Stimulated activated CD4-positive, alpha-beta T cell treated with anti-CD3 and anti-CD28 coated beads, TNF-alpha, amount 100 ng/mL, for 4 hours (primary cell): ENCODE results near the gene UVRAG.
"Not testable (repeated sequence)": the region's sequence is repeated elsewhere in the genome, so short reads cannot be mapped to it uniquely, and the experiment has no call there.

Experiments used
- DNase-seq, 3 experiments: peaks; one replicate each; pipeline ENCODE4 v3.0.0-alpha.2; 2020; ENCODE audit warnings: low read depth in 3 of 3

The UVRAG gene

DNA sequence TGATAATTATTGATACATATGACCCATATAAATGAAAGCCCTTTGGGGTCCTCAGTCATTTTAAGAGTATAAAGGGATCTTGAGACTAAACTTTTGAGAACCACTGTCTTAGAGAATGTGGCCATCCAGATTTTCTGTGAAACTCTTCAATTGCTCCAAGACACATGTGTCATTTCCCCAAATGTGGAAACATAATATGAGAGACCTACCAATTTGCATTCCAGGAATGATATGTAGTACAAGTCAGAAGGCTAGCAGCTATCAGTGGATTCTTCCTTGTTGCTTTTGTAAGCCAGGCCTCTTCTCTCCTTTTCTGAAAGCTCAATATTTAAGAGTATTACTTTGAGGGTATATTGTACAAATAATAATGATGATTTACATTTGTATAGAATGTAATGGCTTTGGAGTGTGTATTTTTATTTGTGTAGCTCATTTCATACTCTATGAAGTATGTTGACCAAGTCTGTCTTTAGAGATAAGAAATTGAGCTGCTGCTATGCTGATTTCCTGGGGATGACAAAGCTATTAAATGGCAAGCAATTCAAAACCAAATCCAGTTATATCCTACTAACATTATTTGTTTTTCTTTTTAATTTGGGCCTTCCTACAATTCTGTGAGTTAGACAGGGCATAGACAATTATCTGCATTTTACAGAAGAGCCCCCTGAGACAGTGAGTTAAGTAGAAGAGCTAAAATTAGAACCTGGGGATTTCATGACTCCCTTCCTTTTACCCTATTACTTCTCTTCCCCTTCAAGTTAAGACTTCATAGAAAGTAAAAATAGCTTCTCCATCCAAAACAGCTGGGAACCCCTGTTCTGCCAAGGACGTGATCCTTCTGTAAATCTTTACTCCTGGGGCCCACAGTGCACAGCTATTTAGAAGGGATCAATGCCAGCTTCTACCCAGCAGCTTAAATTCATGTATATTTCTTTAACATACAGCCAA lies 259.4 kb downstream of the UVRAG start:
- DNase-seq = no peak

DNA sequence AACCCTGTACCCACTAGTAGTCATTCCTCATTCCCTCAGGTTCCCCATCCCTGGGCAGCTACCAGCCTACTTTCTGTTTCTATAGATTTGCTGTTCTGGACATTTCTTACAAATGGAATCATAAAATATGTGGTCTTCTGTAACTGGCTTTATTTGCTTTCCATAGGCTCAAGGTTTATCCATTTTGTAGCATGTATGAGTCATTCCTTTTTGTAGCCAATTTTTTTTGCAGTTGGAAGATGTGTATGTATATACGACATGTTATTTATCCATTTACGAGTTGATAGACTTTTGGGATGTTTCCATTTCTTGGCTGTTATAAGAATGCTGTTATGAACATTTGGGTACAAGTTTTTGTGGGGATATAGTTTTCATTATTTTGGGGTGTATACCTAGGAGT lies 260.7 kb downstream of the UVRAG start:
- no peak for DNase-seq

DNA sequence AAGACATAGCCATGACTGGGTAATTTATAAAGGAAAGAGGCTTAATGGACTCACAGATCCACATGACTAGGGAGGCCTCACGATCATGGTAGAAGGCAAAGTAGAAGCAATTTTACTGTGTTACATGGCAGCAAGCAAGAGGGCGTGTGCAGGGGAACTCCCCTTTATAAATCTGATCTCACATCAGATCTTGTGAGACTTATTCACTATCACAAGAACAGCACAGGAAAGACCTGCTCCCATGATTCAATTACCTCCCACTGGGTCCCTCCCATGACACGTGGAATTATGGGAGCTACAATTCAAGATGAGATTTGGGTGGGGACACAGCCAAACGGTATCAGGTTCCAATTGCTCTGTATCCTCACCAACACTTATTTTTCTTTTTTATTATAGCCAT lies 261.2 kb downstream of the UVRAG start:
- not testable (repeated sequence) for DNase-seq

DNA sequence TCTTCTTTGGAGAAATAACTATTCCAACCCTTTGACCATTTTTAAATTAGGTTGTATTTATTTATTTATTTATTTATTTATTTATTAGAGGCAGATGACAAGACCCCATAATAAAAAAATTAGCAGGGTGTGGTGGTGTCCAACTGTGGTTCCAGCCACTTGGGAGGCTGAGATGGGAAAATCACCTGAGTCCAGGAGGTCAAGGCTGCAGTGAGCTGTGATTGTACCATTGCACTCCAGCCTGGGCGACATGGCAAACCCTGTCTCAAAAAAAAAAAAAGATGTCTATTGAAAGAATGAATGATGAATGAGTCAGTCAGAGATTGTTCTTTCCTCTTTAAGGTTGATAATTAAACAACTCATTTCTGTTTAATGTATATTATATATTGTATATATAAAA lies 261.7 kb downstream of the UVRAG start:
- no peak for DNase-seq

DNA sequence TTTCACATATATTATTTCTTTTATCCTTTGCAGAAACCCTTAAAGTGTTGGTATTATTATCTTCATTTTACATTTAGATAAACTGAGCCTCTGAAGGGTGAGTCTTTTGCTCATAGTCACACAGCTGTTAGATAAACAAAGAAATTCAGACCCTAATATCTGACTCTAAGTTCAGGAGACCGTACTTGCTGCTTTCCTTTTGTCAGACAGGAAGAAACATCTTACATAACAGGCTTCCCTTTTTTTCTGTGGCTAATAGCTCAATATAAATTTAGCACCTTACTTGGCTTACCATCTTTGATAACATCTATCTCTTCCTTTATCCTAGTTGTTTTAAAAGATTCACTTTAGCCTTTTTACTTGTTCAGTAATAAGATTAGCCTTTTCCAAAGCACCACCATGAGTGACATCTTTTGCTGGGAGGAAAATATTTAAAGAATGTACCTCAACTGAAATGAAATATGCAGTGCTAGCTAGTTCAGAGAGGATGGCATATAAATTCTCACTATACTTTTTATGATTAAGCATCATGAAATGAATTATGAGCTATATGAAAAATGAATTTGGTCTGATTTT lies 262.7 kb downstream of the UVRAG start:
- no peak for DNase-seq

DNA sequence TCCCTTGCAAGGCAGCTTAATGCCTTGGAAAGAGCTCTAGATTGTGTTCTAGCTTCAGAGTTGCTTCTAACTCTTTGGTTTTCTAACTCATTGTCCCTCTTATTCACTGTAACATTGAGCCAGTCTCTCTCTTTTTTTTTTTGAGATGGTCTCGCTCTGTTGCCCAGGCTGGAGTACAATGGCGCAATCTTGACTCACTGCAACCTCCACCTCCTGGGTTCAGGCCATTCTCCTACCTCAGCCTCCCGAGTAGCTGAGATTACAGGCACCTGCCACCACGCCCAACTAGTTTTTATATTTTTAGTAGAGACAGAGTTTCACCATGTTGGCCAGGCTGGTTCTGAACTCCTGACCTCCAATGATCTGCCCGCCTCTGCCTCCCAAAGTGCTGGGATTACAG lies 266.1 kb downstream of the UVRAG start:
- DNase-seq = not testable (repeated sequence)

DNA sequence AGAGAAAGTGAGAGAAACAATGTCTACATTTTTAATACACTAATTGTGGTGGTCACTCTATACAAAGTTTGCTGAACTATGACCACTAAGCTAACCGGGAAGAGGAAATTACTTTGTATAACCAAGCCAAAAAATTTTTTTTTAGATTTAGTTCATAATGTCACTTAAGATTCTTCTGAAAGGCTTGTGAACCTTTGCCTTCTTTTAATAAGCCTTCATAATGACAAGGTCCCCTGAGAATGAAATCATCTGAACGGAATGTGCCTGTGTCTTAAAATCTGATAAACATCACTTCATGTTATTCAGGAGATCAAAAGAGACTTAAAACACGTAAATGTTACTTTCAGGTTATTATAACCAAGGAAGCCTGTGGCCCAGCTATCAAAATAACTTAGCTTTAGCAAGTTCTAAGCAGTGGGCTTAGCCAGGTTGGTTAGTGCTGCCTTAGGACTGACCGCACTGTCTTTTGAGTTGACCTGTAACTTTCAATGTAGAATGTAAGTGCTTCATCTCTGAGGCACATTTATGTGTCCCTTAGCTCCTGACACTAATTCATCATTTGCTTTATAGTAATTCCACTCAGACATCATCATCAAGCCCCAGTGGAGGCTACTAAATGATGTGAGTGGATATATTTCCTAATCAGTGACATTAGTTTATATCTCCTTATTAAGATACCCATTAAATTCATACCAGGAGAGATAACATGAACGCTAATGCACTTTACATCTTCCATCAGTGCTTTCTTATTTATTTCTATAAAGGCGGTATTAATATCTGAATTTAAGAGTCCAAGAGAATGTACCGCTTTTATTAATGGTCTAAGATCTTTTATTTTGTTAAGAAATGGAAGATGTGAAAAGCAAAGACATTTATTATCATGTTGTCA lies 268.8 kb downstream of the UVRAG start:
- no peak for DNase-seq

DNA sequence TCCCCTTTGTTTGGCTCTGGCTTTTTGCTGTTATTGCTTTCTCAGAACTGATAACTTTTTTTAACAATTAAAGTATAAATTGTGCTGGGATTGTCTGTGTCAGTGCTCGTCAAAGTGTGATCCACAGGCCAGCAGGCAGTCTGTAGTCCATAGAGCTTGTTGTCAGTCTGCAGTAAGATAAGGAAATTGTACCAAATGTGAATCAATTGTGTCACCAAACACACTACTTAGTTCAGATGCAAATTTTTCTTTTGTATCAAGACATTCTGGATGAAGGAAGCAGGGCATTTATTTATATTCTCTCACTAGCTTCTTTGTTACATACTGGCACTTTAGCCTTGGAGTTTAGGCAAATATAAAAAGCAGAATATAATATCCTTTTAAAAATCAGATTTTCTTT lies 270.3 kb downstream of the UVRAG start:
- DNase-seq = no peak

DNA sequence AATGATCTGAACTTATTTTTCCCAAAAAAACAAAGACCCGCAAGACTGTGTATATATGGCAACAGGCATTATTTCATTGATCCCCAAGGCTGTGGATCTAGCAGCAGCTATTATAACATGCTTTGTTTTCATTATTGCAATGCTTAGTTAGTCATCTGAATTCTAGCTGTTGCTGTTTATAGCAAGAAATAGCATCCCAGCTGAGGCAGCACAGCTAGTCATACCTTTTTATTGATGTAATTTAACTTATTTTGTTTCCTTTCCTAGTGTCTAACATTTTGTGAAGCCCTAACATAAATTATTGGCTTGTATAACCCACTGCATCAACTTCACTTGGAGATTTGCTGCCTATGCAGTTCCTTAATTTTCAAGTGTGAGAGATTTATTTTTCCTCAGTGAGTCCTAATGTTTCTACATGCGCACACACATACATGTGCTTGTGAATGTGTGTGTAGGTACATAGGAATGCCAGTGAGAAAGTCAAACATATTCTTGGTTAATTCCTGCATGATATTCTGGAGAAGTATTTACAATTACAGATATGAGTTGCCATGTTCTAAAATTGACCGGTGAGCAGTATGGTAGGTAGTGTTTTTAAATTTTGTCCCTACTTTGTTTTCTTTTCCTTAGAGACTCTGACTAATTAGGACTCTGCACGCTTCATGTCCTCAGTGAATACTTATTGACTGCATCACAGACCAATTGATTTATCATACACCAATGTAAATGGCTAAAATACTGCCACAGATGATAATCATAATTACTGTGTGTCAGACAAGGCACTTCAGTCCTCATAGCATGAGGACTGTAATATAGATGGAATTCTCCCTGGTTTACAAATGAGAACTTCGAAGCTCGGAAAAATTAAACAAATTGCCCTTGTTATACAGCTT lies 272.0 kb downstream of the UVRAG start:
- DNase-seq = no peak

DNA sequence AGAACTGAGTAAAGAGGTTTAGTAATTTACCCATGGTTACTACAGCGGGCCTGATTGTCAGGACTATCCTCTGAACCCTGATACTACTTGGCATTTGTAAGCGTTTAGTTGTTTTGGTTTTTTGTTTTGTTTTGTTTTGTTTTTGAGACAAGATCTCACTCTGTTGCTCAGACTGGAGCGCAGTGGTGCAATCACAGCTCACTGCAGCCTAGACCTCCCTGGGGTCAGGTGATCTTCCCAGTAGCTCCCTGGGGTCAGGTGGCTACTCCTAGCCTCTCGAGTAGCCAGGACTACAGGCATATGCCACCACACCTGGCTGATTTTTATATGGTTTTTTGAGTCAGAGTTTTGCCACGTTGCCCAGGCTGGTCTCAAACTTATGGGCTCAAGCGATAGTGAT lies 272.7 kb downstream of the UVRAG start:
- no peak for DNase-seq

DNA sequence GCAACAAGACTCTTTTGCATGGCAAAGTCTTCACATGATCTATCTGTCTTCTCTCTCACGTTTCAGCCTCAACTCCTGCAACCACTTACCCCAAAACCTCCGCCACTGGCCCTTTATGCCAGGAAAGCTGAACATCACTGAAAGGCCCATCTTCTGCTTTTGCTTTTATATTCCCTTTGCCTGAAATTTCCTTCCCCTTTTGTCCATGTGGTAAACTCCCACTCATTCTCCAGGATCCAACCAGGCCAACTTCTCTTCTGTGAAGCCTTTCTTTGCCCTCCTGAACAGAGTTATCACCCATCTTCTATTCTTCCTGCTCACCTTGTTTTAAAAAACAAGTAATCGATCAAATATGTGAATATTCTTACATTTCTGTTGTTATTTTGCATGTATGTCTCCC lies 273.5 kb downstream of the UVRAG start:
- DNase-seq = no peak

DNA sequence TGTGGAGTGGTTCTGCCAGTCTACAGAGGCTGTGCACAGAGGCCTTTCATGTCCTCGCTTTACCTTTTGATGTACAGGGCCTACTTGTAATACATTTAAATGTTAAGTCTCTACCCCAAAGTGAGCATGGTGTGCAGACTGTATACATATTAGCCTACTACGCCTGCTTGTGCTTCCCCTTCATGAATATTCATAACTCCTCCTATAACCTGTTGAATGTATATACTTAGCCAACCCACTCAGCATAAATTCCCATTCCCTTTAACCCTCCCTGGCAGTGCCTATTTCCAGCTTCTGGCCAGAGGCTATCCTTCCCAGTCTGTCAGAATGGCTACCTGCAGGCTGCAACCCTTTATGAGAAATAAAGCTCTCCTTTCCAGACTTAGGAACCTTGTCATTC lies 275.2 kb downstream of the UVRAG start:
- no peak for DNase-seq

DNA sequence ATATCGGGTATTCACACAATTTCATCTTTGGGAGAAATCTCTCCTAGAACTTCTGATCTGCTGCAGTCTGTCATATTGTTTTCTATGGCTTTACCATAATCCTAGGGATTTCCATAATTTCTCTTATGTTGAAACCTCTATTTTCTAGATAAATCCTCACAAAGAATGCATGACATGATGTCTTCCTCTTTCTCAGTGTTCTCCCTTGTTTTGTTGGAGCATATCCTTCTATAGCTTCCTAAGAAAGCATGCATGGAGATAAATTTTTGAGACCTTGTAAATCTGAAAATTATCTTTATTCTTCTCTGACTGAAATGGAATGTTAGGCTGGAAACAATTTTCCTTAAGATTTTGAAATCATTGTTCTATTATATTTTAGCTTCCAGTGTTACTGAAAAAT lies 275.8 kb downstream of the UVRAG start:
- no peak for DNase-seq

DNA sequence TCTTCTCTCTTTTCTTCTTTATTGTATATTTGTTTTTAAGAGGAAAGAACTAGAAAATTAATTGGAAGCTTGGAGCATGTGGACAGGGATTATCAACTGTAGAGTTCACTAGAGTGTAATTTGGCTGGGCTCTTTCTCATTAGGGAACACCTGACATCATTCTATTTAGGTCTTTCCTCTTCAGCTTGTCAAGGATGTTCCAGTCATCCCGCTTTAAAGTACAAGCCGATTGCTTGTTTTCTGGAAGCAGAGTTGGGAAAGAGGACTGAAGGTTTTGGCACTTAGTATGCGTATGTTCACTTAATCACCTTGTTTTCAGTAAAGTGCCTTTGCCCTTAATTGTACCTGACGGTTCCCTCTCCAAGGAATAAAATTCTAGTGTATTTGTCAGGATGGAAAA lies 279.7 kb downstream of the UVRAG start:
- no peak for DNase-seq

DNA sequence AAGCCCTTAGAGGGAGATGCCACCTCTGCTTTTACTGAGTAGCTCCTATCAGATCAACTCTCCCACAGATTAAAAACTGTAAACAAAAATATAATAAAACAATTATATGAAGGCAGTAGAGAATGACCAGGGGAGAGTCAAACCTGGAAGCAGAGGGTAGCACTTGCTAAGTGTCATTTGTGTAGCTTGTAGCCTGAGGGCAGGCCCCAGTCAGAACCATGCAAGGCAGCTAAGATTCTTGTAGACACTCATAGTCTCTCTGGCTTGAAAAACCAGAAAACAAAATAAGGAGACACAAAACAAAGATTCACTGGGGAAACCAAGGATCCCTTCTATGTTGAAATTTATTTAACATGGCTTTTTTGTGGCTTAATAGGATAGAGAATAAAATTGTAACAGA lies 280.9 kb downstream of the UVRAG start:
- no peak for DNase-seq

DNA sequence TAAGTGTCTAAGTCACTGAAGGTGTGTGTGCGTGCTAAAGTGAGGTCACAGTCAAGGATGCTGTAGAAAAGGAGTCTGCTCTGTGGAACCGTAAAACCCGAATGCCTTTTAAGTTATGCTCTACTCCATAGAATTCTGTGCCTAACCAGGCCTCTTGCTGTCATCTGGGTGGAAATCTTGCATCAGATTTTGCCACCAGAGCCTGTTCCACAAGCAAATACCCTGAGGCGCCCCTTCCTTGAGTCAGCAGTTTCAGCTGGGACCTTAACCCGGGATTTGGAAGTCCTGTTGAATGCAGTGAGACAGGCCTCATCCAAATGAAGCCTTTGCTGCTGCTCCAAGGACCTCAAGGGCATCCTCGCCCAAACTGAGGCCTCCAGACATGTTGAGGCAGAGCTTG lies 281.5 kb downstream of the UVRAG start:
- DNase-seq = no peak

DNA sequence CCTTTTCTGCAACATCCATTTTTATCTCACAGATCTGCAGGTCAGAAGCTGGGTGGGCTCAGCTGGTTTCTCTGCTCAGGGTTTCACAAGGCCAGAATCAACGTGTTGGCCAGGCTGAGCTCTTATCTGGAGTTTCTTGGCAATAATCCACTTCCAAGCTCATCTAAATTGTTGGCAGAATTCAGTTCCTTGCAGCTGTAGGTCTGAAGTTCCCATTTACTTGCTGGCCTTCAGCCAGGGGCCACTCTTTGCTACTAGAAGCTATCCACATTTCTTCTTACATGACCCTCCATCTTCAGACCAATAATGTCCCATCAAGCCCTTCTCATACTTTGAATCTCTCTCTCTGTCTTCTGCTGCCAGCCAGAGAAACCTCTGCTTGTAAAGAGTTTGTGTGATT lies 287.8 kb downstream of the UVRAG start:
- no peak for DNase-seq

DNA sequence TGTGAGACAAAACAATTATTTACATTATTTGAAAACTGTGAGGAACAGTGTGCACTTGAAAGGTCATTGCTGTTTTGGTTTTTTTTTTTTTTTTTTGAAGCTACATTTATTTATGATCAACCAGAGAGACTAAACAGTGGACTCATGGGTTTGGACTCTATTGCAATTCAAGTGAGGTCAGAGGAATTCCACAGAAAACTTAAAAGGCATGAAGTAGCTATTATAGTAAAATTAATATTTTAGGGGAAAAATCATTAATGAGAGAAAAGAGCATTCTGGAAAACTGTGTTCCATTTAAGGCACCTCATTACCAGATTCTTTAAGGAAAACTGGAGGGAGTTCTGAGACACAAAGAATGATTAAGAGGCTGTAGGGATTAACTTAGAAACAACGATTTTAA lies 288.4 kb downstream of the UVRAG start:
- DNase-seq = no peak

DNA sequence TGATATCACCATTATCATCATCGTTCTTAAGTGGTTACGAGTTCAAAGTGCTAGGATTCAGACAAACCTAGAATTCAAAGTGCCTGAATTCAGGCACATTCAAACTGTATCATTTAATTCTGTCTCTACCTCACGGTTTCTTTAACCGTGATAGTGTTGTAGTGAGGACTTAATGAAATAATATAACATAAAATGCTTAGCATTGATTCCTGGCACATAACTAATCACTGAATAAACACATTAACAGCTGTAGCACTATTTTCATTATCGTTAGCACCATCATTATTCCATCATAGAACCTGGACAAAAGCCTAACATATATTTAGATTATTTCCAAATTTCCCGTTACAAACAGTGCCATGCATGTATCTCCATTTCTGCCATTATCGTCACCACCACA lies 289.3 kb downstream of the UVRAG start:
- no peak for DNase-seq

DNA sequence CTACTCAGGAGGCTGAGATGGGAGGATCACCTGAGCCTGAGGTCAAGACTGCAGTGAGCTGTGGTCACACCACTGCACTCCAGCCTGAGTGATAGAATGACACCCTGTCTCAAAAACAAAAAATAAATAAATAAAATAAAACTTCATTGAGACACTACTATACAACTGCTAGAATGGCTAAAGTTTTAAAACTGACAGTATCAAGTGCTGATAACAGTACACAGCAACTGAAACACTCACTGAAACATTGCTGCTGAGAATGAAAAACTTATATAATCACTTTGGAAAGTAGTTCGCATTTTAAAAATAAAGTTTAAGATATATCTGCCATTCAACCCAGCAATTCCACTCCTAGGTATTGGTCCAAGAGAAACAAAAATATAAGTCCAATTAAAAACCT lies 290.6 kb downstream of the UVRAG start:
- no peak for DNase-seq

DNA sequence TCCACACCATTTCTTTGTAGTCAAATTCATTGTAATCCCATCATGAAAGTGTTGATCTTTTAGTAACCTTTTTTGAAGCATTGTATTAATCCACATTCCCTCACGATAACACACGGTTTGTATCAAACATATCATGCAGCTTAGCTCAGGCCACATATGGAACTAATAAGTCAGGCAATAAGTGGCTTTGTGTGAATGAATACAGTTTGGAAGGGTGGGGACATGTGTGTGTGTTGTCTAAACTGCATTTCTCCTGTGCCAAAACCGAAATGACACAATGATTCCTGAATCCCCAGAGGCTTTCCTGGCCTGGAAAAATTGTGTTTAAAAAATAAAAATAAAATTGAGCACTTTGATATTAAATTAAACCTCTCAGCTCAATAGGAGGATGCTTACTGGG lies 293.0 kb downstream of the UVRAG start:
- DNase-seq = no peak

DNA sequence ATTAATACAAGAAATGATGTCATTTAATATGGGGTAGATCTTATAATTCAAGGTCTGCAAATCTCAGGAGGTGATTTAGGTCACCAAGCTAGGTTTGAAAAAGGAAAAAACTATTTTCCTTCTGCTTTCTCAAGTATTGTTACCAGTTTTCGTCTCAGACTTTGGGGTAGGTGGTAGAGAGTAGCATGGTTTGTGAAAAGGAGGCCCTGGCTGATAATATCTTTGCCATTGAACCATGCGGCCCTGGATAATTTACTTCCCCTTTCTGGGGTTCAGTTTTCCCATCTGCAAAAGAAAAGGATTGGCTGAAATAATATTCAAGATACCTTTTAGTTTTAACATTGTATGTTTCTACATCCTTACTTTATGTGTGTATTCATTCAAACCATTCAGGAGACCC lies 299.2 kb downstream of the UVRAG start:
- DNase-seq = no peak
